GM12874 (cell line): ENCODE data around the gene TEAD3.

ENCODE experiments used
- CTCF ChIP-seq: IDR thresholded peaks from 2 replicates; pipeline ENCODE4 v1.5.1; 2011; ENCODE audit warnings: low read depth, mild to moderate bottlenecking, control low read depth, low read length, moderate library complexity; ENCODE audit not compliant: insufficient read depth

Gene TEAD3

DNA sequence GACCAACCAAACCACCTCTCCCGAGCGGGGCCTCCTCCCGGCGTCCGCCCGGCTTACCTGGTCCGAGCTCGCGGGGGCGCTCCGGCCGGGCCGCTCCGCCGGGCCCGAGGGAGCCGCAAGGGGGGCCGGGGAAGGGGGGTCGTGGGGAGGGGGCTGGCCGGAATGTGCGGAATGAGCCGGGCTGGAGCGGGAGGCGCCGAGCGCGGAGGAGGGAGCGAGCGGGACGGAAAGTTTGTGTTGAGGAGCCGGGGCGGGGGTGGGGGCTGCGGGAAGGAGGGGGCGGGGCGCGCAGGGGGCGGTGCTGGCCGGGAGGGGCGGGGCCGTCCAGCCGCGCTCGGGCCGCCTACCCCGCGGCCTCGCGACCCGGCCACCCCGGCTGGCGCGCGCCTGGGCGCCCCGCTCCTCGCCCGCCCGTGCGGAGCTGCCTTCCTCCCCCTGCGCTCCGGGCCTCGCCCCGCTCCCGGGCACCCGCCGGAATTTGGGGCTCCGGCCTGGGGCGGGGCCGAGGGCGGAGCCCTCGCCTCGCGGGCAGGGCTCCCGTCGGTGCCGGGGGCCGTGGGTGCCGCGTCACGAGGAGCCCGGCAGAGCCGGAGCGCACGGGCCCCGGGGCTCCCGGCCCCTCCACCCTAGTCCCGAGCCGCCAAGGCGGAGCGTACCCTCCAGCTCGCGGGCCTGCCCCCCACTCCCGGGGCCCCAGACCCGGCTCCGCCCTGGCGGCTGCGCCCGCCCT, at the start of gene TEAD3:
TSS of gene TEAD3 (minus strand) at position 239 of the 730 bp plus-strand sequence.
- TF ChIP-seq CTCF: peak; percentile 25; the same call in 1 of the 2 replicates

DNA sequence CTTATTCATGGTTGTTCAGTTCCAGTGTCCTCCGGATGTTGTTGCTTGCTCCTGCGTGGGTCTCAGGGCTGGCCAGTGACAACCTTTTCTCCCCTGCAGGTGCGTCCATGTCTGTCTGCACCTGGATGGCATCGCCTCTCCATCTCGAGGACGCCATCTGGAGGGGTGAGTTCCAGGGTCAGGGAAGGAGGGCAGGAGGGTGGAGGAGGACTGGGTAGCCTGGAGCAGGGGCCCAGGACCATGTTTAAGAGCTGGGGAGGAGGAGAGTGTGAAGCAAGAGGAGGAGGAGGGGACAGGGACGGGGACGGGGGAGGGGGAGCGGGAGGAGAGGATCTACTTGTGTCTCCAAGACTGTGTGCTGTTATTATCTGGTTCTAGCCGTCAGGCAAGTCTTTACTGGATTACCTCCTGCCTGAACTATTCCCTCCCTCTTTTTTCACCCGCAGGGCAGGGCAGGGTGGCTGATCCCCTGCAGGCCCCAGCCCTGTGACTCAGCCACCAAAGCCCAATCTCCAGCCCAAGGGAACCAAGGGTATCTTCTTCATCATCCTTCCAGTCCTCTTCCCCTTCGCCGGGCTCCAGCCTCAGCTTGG, 48.0 kb upstream of the TEAD3 start:
- no peak for TF ChIP-seq CTCF

GRCh38 chr6:35543459-35544193, 46.7 kb upstream of the TEAD3 start:
- TF ChIP-seq CTCF: no peak

GRCh38 chr6:35541836-35542235, 45.0 kb upstream of the TEAD3 start:
- TF ChIP-seq CTCF: no peak

GRCh38 chr6:35539223-35539622, 42.3 kb upstream of the TEAD3 start:
- no peak for TF ChIP-seq CTCF

DNA sequence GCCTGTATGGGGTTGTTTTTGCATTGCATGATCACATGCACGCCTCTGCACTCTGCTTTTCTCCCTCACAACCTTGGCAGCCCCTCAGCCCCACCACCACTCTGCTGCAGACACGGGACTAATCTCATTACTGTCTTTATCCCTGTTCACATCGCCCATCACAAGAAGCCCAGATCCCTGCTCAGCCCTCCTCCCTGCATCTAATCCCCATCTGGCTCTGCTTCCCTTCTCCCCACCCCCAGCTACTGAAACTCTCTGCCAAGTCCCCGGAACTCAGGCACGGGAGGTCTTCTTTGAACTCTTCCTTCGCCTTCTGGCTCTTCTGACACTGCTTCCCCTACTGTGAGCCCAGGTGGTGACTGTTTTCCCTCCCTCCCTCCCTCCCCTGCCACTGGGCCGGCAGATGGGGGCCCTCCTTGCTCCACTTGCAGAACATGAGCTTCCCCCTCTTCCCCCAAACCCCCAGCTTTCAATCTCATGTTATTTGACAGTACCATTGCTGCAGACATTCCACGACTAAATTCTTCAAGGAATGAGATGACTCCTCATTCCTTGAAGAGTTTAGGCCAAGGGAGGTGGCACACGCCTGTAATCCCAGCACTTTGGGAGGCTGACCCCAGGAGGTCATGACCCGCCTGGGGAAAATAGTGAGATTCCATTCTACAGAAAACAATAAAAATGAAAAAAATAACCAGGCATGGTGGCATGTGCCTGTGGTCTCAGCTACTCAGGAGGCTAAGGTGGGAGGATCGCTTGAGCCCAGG, 37.7 kb upstream of the TEAD3 start:
- TF ChIP-seq CTCF: no peak

GRCh38 chr6:35533981-35534380, 37.1 kb upstream of the TEAD3 start:
- no peak for TF ChIP-seq CTCF
